PC-3 (cell line): ENCODE results near the gene BCAR1. TPM values are rescaled to one million over a fixed set of nuclear protein-coding genes. Genes with fewer than 3 reads are reported as not detected.
A peak's percentile ranks its signal among the peaks of the same experiment; 100 is the strongest.
"Not testable (repeated sequence)": the region's sequence is repeated elsewhere in the genome, so short reads cannot be mapped to it uniquely, and the experiment has no call there.

Experiments
- ATAC-seq: fragments of 200-7000 bp; cut with Tn5 transposase; 2 replicates; pipeline ENCODE4 v1.9.1; 2020; ENCODE audit warnings: mild to moderate bottlenecking, moderate library complexity
- BruUV-seq: library from RNA; stranded (reverse); fragments of 400-500 nt; replicated peaks from 2 replicates; lab custom pipeline; 2021; lab: Mats Ljungman, UMichigan
- CTCF ChIA-PET: fragments of 300-600 bp; sonication (Branson Sonifier 250); formaldehyde crosslinking; loops from one replicate; lab custom pipeline; 2022; ENCODE audit warnings: antibody characterized with exemption; lab: Charles Lee
- POLR2A ChIA-PET: fragments of 300-600 bp; sonication (Branson Sonifier 250); formaldehyde crosslinking; loops from one replicate; lab custom pipeline; 2022; ENCODE audit warnings: antibody characterized with exemption; ENCODE audit not compliant: unreplicated experiment; lab: Charles Lee
- DNase-seq: peaks from one replicate; pipeline ENCODE4 v3.0.0-alpha.2; 2015
- H2AFZ ChIP-seq: fragments of 300-600 bp; sonication (generic); 2 replicates; pipeline ENCODE4 v1.6.0; 2016; ENCODE audit warnings: antibody characterized with exemption, low read length
- H3F3A ChIP-seq: fragments of 300-600 bp; sonication (generic); one replicate; pipeline ENCODE4 v1.6.0; 2017; ENCODE audit warnings: antibody characterized with exemption, low read length, control low read depth, mild to moderate bottlenecking; ENCODE audit not compliant: unreplicated experiment
- H3K27ac ChIP-seq: fragments of 300-600 bp; sonication (generic); 2 replicates; pipeline ENCODE4 v1.5.1; 2016; ENCODE audit warnings: mild to moderate bottlenecking, low read length
- H3K27me3 ChIP-seq: fragments of 300-600 bp; sonication (generic); 2 replicates; pipeline ENCODE4 v1.6.1; 2016; ENCODE audit warnings: low read length, mixed read lengths
- H3K36me3 ChIP-seq: fragments of 300-600 bp; sonication (generic); 2 replicates; pipeline ENCODE4 v1.6.1; 2016; ENCODE audit warnings: low read depth, mixed run types, low read length, mixed read lengths
- H3K4me1 ChIP-seq: fragments of 300-600 bp; sonication (generic); 2 replicates; pipeline ENCODE4 v1.5.1; 2016; ENCODE audit warnings: low read length; ENCODE audit not compliant: insufficient read depth
- H3K4me2 ChIP-seq: fragments of 300-600 bp; sonication (generic); 2 replicates; pipeline ENCODE4 v1.6.0; 2016; ENCODE audit warnings: low read length
- H3K4me3 ChIP-seq: fragments of 300-600 bp; sonication (generic); 2 replicates; pipeline ENCODE4 v1.5.1; 2016; ENCODE audit warnings: mild to moderate bottlenecking, low read length, mixed read lengths
- H3K79me2 ChIP-seq: fragments of 300-600 bp; sonication (generic); 2 replicates; pipeline ENCODE4 v1.6.1; 2017; ENCODE audit warnings: low read length, mixed read lengths
- H3K9ac ChIP-seq: fragments of 300-600 bp; sonication (generic); 2 replicates; pipeline ENCODE4 v1.6.0; 2016; ENCODE audit warnings: mild to moderate bottlenecking, low read length
- H3K9me2 ChIP-seq: fragments of 300-600 bp; sonication (generic); replicated peaks from 2 replicates; pipeline ENCODE4 v1.6.1; 2016; ENCODE audit warnings: mixed run types, low read length, mixed read lengths
- H3K9me3 ChIP-seq: fragments of 300-600 bp; sonication (generic); 2 replicates; pipeline ENCODE4 v1.6.1; 2016; ENCODE audit warnings: low read length, mixed read lengths
- H4K20me1 ChIP-seq: fragments of 300-600 bp; sonication (generic); 2 replicates; pipeline ENCODE4 v1.6.1; 2016; ENCODE audit warnings: low read length, mixed read lengths
- EZH2 ChIP-seq: fragments of 300-600 bp; sonication (generic); IDR thresholded peaks from one replicate; pipeline ENCODE4 v1.6.1; 2017; ENCODE audit warnings: antibody characterized with exemption, mild to moderate bottlenecking, low read length; ENCODE audit not compliant: unreplicated experiment
- EZH2phosphoT487 ChIP-seq: fragments of 300-600 bp; sonication (generic); IDR thresholded peaks from 2 replicates; pipeline ENCODE4 v1.6.1; 2018; ENCODE audit warnings: mild to moderate bottlenecking, antibody characterized with exemption, low read length, borderline replicate concordance
- intact Hi-C: fragments of 100-400 bp; cut with micrococcal nuclease; formaldehyde crosslinking; loops from 2 replicates; pipeline ENCODE4 v1.9.0; 2023
- total RNA-seq: library from RNA; depleted of rRNA; stranded (reverse); fragments of >200 nt; gene quantifications from 2 replicates; pipeline ENCODE4 v1.2.3, GENCODE V29; 2014
- TF ChIP-seq, protein P1 (sequence below): fragments of 300-600 bp; sonication (generic); conservative IDR thresholded peaks from 2 replicates; pipeline ENCODE4 v1.5.1; 2017; ENCODE audit warnings: antibody characterized with exemption, low read depth, mild to moderate bottlenecking, low read length

Gene BCAR1
- total RNA-seq, 1 experiment from 2014 or later: 49.3 TPM

- BruUV-seq: no TSS peak
These were observed 26.3 kb downstream of the BCAR1 start for GRCh38 chr16:75225092-75225491.

GRCh38 chr16:75224306-75225082 is 26.9 kb downstream of the BCAR1 start:
- peaks cover under 1% of the 10 kb centered on the region; the same call in 1 of the 2 replicates for H3K36me3 ChIP-seq
- no peaks in the 10 kb centered on the region for H3F3A ChIP-seq
- ChIA-PET CTCF (no interaction called here), POLR2A (no interaction called here)
- no peaks in the 10 kb centered on the region for H3K79me2 ChIP-seq
- no peaks in the 10 kb centered on the region for H3K9me2 ChIP-seq
- BruUV-seq: no TSS peak
- no peak overlapping the region for H3K27ac ChIP-seq
- TF ChIP-seq, protein P1, sequence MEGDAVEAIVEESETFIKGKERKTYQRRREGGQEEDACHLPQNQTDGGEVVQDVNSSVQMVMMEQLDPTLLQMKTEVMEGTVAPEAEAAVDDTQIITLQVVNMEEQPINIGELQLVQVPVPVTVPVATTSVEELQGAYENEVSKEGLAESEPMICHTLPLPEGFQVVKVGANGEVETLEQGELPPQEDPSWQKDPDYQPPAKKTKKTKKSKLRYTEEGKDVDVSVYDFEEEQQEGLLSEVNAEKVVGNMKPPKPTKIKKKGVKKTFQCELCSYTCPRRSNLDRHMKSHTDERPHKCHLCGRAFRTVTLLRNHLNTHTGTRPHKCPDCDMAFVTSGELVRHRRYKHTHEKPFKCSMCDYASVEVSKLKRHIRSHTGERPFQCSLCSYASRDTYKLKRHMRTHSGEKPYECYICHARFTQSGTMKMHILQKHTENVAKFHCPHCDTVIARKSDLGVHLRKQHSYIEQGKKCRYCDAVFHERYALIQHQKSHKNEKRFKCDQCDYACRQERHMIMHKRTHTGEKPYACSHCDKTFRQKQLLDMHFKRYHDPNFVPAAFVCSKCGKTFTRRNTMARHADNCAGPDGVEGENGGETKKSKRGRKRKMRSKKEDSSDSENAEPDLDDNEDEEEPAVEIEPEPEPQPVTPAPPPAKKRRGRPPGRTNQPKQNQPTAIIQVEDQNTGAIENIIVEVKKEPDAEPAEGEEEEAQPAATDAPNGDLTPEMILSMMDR: no peak
- TF ChIP-seq EZH2: no peak
- no peak for TF ChIP-seq EZH2phosphoT487
- H3K4me1 ChIP-seq: no peaks in the 10 kb centered on the region
- no peak overlapping the region for H3K9ac ChIP-seq
- H3K27me3 ChIP-seq: no peaks in the 10 kb centered on the region
- ATAC-seq (no peak; the same call in 1 of the 2 replicates), DNase-seq (no peak)
- intact Hi-C loops: no loop called here
- H3K4me2 ChIP-seq: no peak overlapping the region
- no peaks in the 10 kb centered on the region for H3K9me3 ChIP-seq
- no peak overlapping the region for H2AFZ ChIP-seq
- H4K20me1 ChIP-seq: no peaks in the 10 kb centered on the region
- no peak overlapping the region for H3K4me3 ChIP-seq

More at GRCh38 chr16:75225092-75225491, 26.3 kb downstream of the BCAR1 start:
- intact Hi-C loops: no loop called here
- no peak overlapping the region for H2AFZ ChIP-seq
- no peak overlapping the region for H3K27ac ChIP-seq
- no peaks in the 10 kb centered on the region for H3K9me3 ChIP-seq
- no peaks in the 10 kb centered on the region for H4K20me1 ChIP-seq
- H3K36me3 ChIP-seq: peaks cover 5% of the 10 kb centered on the region
- H3K27me3 ChIP-seq: no peaks in the 10 kb centered on the region
- 0 out of 2 replicates have a peak, but pooled peaks have one; percentile 10 for ATAC-seq
- no peaks in the 10 kb centered on the region for H3K79me2 ChIP-seq
- DNase-seq: no peak
- ChIA-PET CTCF (no interaction called here), POLR2A (no interaction called here)
- H3K4me3 ChIP-seq: no peak overlapping the region
- TF ChIP-seq, protein P1: no peak
- TF ChIP-seq EZH2 (no peak), EZH2phosphoT487 (no peak)
- no peaks in the 10 kb centered on the region for H3K9me2 ChIP-seq
- no peak overlapping the region for H3K4me2 ChIP-seq
- H3K4me1 ChIP-seq: no peaks in the 10 kb centered on the region
- no peaks in the 10 kb centered on the region for H3F3A ChIP-seq
- no peak overlapping the region for H3K9ac ChIP-seq

DNA sequence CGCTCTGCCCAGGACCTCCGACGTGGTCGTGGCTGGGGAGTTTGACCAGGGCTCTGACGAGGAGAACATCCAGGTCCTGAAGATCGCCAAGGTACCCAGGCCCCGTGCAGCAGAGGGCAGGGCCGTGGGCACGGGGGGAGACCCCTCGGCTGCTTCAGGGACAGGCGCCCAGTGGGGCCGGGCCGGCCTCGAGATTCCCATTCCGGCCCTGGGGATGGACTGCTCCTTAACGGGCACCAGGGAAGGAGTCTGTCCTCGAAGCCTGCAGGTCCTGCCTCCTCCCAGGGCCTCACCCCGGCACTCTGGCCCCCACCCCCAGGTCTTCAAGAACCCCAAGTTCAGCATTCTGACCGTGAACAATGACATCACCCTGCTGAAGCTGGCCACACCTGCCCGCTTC is 28.3 kb downstream of the BCAR1 start:
- CTCF ChIA-PET, BruUV-seq, H3F3A ChIP-seq, H2AFZ ChIP-seq, DNase-seq, H3K4me1 ChIP-seq, H3K9me3 ChIP-seq, H3K27ac ChIP-seq, H3K9ac ChIP-seq, ATAC-seq, H4K20me1 ChIP-seq, H3K9me2 ChIP-seq, H3K4me3 ChIP-seq, POLR2A ChIA-PET, H3K79me2 ChIP-seq, intact Hi-C loops, H3K36me3 ChIP-seq, H3K4me2 ChIP-seq, H3K27me3 ChIP-seq: not testable (repeated sequence)
